ENCODE data around the gene TCF7L1.
"Not testable (repeated sequence)": the region's sequence is repeated elsewhere in the genome, so short reads cannot be mapped to it uniquely, and the experiment has no call there.

TCF7L1 gene

DNA sequence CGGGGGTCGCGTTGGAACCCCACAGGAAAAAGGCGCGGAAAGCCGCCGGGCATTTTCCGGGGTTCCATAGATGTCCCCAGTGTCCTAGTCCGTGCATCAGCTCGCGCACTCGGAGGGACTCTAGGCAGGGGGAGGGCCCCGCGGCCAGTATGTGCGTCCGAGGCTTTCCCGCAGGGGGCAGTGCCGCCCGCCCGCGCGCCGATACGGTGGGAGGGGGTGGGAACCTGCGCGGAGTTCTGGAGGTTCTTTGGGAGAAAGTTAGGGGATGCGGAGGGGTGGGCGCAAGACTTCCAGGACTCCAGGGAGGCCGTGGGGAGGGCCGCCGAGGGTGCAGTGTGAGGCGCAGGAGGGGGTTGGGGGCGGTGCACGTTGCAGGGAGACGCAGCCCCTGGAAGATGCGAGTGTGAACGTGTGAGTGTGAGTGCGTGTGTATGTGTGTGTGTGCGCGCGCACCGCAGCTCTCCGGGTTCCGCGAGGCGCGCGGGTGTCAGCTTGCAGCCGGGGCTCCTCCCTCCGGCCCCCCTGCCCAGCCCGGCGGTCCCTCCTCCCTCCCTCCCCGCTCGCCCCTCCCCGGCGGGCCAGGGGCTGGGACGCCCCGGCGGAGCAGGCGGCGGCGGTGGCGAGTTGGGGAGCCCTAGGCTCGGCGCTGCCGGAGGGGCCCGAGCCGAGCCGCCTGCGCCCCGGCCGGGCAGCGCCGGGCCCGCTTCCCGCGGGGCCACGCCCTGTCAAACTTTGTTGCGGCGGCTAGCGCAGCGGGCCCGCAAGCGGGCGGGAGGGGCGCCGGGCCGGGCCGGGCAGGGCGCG, at the start of gene TCF7L1:
TCF7L1 (plus strand) TSS at position 559 of the 804 bp plus-strand sequence. CDS start 293 bp downstream, outside the sequence.
- peak; percentile 44 for DNase-seq

DNA sequence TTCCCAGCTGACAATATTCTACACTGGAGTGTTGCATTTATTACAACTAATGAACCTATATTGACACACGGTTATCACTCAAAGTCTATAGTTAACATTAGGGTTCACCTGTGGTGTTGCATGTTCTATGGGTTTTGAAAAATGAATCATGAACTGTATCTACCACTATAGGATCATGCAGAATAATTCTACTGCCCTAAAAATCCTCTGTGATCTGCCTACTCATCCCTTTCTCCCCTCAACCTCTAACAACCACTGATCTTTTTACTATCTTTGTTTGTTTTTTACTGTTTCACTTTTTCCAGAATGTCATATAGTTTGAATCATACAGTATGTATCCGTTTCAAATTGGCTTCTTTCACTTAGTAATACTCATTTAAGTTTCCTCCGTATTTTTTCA, 47.6 kb upstream of the TCF7L1 start:
- DNase-seq, result no peak

DNA sequence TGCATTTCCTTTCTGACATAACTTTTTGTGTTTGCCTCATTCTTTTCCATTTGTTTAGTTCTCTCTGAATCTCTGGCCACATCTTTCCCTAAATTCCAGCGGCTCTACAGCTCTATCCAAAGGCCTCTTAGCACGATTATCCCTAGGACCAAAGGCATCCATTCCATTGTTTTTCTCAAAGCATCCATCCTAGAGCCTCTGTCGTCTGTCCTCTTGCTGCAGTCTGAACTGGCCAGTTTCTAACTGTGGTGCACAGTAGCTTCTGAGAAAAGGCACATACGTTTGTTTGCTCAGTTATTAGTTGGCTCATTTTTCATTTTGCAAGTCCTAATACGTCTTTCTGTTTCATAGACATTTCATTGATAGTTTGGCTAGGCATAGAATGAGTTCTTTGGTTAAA, 45.7 kb upstream of the TCF7L1 start:
- DNase-seq, result no peak

GRCh38 chr2:85088921-85089320, 44.3 kb upstream of the TCF7L1 start:
- no peak for DNase-seq

DNA sequence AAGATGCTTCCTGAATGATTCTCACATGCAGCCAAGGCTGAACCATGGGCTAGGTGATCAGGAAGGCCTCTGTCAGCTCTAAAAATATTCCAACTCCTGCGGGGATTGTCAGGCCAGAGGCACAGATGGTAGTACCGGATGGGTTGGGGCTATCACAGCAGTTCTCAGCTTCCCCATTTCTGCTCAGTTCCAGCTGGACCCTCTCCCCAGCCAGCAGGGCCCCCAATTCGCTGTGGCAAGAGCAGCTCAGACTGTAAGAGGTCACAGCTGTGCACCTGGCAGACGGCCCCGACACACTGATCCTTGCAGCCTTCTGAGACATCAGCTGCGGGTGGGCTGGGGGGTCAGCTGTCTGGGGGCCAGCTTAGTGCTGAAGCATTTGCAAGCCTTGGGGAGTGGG, 43.6 kb upstream of the TCF7L1 start:
- no peak for DNase-seq

DNA sequence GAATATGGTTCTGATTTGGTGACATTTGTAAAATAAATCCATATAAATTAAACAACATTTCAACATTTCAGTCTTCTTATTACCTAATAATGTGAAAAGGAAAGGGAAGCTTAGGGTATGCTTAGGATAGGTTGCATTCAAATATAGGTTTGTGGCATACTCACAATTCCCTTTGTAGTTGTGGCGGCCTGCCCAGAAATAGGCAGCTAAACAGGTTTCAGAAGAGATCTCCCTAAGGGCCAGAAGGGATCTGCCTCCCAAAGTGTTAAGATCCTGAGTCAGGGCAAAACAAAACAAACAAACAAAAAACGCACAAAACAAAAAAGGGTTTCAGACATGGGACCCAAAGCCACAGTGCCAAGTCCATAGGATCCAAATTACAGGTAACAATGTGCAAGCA, 41.4 kb upstream of the TCF7L1 start:
- DNase-seq, result no peak

GRCh38 chr2:85095094-85095493, 38.1 kb upstream of the TCF7L1 start:
- no peak for DNase-seq

DNA sequence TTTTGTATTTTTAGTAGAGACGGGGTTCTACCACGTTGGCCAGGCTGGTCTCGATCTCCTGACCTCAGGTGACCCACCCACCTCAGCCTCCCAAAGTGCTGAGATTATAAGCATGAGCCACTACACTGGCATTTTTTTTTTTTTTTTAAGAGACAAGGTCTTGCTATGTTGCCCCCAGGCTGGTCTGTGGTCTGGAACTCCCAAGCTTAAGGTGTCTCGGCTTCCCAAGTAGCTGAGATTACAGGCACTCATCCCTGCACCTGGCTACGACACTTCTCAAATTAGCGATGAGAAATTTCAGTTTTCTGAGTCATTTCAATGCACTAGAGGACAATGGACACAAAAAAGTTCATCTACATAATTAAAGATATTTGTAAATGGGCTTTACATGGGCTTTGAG, 36.6 kb upstream of the TCF7L1 start:
- DNase-seq, result no peak

GRCh38 chr2:85104228-85104627, 29.0 kb upstream of the TCF7L1 start:
- no peak for DNase-seq

DNA sequence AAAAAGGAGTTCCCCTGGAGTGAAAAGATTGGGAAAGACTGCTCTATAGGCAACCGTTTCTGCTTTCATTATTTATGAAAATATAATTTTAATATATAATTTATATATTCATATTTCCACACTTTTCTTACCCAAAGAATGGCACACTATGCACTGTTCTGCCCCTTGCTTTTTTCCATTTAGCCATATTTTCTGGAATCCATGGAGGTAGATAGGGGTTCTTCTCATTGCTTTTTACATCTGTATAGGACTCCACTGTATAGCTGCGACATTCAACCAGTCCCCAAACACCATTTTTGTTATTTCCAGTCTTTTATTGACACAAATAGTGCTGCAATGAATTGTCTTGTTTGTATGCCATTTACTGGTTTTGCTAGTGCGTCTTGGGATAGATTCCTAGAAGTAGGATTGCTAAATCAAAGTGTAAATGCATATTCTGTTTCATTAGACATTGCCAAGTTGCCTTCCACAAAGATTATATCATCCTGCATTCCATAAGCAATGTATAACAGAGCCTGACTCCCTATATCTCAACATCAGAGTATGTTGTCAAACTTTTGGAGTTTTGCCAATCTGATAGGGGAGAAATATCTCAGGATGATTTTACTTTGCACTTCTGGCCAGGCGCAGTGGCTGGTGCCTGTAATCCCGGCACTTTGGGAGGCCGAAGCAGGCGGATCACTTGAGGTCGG, 26.6 kb upstream of the TCF7L1 start:
- DNase-seq, result no peak

GRCh38 chr2:85110991-85111560, 22.1 kb upstream of the TCF7L1 start:
- no peak for DNase-seq

- no peak for DNase-seq
These were observed 21.3 kb upstream of the TCF7L1 start for GRCh38 chr2:85111819-85112281.

DNA sequence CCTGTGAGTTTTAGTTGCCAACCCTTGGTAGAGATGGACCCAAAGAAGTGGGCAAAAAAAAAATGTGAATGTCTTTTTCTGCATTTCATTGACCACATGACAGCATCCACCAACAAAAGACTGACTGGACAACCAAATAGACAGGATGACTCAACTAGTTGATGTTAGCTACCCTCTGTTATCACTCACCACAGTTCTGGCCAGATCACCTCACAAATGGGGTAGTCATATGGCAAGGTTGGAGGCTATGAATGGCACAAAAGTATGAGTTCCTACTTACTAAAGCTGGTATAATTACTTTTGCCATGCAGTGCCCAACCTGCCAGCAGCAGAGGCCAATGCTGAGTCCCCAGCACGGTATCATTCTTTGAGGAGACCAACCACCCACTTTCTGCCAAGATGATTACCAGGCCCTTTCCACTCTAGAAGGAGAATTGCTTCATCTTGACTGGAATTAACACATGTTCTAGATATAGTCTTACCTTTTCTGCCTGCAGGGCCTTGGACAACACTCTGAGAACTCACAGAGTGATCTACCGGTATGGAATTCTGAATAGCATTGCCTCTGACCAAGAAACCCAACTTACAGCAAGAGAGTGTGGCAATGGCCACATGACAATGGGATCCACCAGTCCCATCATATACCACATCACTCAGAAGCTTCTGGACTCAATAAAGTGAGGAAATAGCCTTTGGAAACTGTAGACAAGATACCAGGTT, 20.1 kb upstream of the TCF7L1 start:
- DNase-seq, result no peak

- no peak for DNase-seq
These were observed 18.4 kb upstream of the TCF7L1 start for GRCh38 chr2:85114586-85115330.

DNA sequence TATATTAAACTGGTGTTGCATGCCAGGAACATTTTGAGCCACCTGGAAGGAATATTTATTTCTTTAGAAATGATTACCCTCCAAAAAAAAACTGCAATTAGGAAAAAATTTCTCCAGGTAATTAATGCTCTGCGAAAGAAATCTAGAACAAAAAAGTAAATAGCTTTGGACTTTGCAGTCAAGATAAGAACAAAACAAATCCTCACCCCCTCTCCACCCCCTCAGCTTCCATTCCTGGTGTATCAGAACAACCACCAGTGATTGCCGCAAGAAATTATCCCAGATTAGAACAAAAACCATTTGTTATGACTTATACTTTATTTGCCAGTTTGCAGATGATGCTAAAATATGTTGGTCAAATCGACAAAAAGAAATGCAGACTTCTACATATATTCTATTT, 17.0 kb upstream of the TCF7L1 start:
- DNase-seq, result no peak

DNA sequence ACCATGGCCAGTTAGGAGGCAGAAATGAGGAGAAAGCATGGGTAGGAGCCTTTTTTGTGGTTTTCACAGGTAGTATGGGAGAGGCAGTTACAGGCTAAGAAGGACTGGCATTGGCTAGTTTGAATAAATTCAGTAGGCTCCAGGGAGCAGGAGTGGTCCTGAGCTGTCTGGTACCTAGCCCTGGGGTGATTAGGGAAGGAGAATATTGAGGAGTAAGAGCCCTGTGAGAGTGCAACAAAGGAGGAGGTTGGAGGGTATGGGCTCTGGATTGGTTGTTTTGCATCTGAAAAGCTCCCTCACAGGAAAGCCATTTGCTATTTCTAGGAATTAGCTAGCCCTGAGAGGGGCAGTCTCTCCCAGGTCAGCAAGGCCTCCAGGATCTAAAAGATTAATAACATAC, 13.3 kb upstream of the TCF7L1 start:
- no peak for DNase-seq

DNA sequence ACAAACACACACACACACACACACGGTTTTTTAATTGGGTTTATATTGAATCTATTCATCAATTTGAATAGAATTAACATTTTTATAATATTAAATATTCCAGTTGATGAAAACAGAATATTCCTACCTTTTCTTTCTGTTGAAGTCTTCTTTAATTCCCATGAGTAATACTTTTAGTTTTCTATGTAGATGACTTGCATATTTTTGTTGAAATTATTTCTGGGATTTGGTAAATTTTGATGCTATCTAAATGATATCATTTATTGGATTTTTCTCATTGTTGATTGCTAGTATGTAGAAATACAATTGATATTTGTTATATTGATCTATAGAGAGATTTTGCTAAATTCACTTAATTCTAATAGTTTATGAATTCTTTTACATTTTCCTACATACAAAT, 12.8 kb upstream of the TCF7L1 start:
- DNase-seq, result no peak

- DNase-seq, result not testable (repeated sequence)
These were observed 6.7 kb upstream of the TCF7L1 start for GRCh38 chr2:85126462-85126861.

DNA sequence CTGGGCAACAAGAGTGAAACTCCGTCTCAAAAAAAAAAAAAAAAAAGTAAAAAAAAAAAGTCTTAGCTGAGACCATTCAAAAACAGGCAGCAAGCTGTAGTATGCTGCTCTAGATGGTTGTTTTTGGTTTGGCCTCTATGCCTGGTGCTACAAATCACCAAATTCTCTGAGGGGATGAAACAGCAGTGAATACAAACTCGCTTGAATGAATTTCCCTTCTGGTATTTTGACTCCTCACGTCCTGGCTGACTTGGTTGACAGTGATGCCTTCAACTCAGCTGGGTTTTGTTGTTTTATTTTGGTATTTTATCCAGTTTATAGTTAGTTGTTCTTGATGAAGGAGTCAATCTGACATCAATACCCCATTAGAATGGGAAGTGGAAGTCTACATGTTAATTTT, 3.3 kb upstream of the TCF7L1 start:
- no peak for DNase-seq

GRCh38 chr2:85130407-85130806, 2.8 kb upstream of the TCF7L1 start:
- no peak for DNase-seq

GRCh38 chr2:85131116-85131515, 2.1 kb upstream of the TCF7L1 start:
- DNase-seq, result no peak

- DNase-seq, result no peak
These were observed 795 bp upstream of the TCF7L1 start for GRCh38 chr2:85132397-85132796.
